ENCODE data around the gene MOB1A.
"Not testable (repeated sequence)": the region's sequence is repeated elsewhere in the genome, so short reads cannot be mapped to it uniquely, and the experiment has no call there.

Gene MOB1A

GRCh38 chr2:74148457-74149246, 30.0 kb downstream of the MOB1A start:
- DNase-seq: peak; percentile 39

- peak; percentile 89 for DNase-seq
These were observed 30.8 kb downstream of the MOB1A start, which contains the start of gene BOLA3 for GRCh38 chr2:74147727-74148456. BOLA3 (minus strand) TSS chr2:74147912; CDS start chr2:74147874, 38 bp downstream.

GRCh38 chr2:74146929-74147726, 31.6 kb downstream of the MOB1A start:
- no peak for DNase-seq

- peak; percentile 9 for DNase-seq
These were observed 36.3 kb downstream of the MOB1A start for GRCh38 chr2:74142340-74142739.

- DNase-seq: no peak
These were observed 39.9 kb downstream of the MOB1A start for GRCh38 chr2:74138600-74139323.

GRCh38 chr2:74137651-74138599, 40.8 kb downstream of the MOB1A start:
- DNase-seq: no peak

GRCh38 chr2:74131901-74132300, 46.8 kb downstream of the MOB1A start:
- no peak for DNase-seq

GRCh38 chr2:74130211-74130995, 48.3 kb downstream of the MOB1A start:
- no peak for DNase-seq

GRCh38 chr2:74128206-74128605, 50.5 kb downstream of the MOB1A start:
- no peak for DNase-seq

GRCh38 chr2:74123955-74124354, 54.7 kb downstream of the MOB1A start:
- DNase-seq: not testable (repeated sequence)

- not testable (repeated sequence) for DNase-seq
These were observed 56.8 kb downstream of the MOB1A start for GRCh38 chr2:74121846-74122245.

GRCh38 chr2:74119912-74120825, 58.5 kb downstream of the MOB1A start:
- DNase-seq: peak; percentile 89

GRCh38 chr2:74119339-74119738, 59.3 kb downstream of the MOB1A start:
- DNase-seq: no peak

- DNase-seq: no peak
These were observed 67.3 kb downstream of the MOB1A start for GRCh38 chr2:74111380-74111779.

- DNase-seq: no peak
These were observed 68.1 kb downstream of the MOB1A start for GRCh38 chr2:74110537-74110936.

- DNase-seq: no peak
These were observed 69.1 kb downstream of the MOB1A start for GRCh38 chr2:74109551-74109950.

- no peak for DNase-seq
These were observed 71.6 kb downstream of the MOB1A start for GRCh38 chr2:74107071-74107470.

GRCh38 chr2:74105413-74105812, 73.3 kb downstream of the MOB1A start:
- no peak for DNase-seq

- no peak for DNase-seq
These were observed 73.8 kb downstream of the MOB1A start for GRCh38 chr2:74104839-74105238.

All from NCI-H69 (cell line).